ENCODE results near the gene SMOC2.

GRCh38 chr6:168396561-168396960, 44.4 kb upstream of the SMOC2 start:
- TF ChIP-seq EZH2 (IDR thresholded peaks at IDR 0.05; ENCODE audit: low read length) (no peak), CTCF (optimal IDR thresholded peaks at IDR 0.05 in 1 of 3, IDR thresholded peaks at IDR 0.05 in 1 of 3, conservative IDR thresholded peaks at IDR 0.05 in 1 of 3; ENCODE audit: extremely low read depth in 1 of 3, insufficient read depth in 2 of 3, low read length in 3 of 3) (no peak)
